Mucosa of stomach (tissue), 1 donor: ENCODE data around the gene MBLAC2.

Experiments
- H3K27me3 ChIP-seq: one replicate; pipeline ENCODE4 v1.7.0; 2013; ENCODE audit warnings: mild to moderate bottlenecking, low read length; ENCODE audit not compliant: control insufficient read depth, insufficient read depth
- H3K36me3 ChIP-seq: one replicate; pipeline ENCODE4 v1.7.0; 2013; ENCODE audit warnings: low read length; ENCODE audit not compliant: control insufficient read depth, insufficient read depth
- H3K4me1 ChIP-seq: one replicate; pipeline ENCODE4 v1.7.0; 2013; ENCODE audit warnings: mild to moderate bottlenecking, low read length; ENCODE audit not compliant: control insufficient read depth, insufficient read depth
- H3K4me3 ChIP-seq: one replicate; pipeline ENCODE4 v1.7.0; 2013; ENCODE audit warnings: low read length
- H3K9ac ChIP-seq: one replicate; pipeline ENCODE4 v1.7.0; 2013; ENCODE audit warnings: mild to moderate bottlenecking, low read length, moderate library complexity
- H3K9me3 ChIP-seq: one replicate; pipeline ENCODE4 v1.7.0; 2013; ENCODE audit warnings: mild to moderate bottlenecking, low read length, moderate library complexity; ENCODE audit not compliant: control insufficient read depth
- donor health status: Pancreatic carcinoma.

Gene MBLAC2

GRCh38 chr5:90440644-90441043 lies 33.9 kb downstream of the MBLAC2 start:
- H3K9ac ChIP-seq, result no peak overlapping the region
- H3K4me1 ChIP-seq, result no peaks in the 10 kb centered on the region
- no peaks in the 10 kb centered on the region for H3K36me3 ChIP-seq
- no peaks in the 10 kb centered on the region for H3K9me3 ChIP-seq
- peaks cover 3% of the 10 kb centered on the region for H3K27me3 ChIP-seq
- H3K4me3 ChIP-seq, result no peak overlapping the region

GRCh38 chr5:90438100-90438499 lies 36.5 kb downstream of the MBLAC2 start:
- H3K4me1 ChIP-seq, result no peaks in the 10 kb centered on the region
- no peak overlapping the region for H3K9ac ChIP-seq
- H3K27me3 ChIP-seq, result peaks cover 3% of the 10 kb centered on the region
- H3K36me3 ChIP-seq, result no peaks in the 10 kb centered on the region
- no peaks in the 10 kb centered on the region for H3K9me3 ChIP-seq
- H3K4me3 ChIP-seq, result no peak overlapping the region

GRCh38 chr5:90437663-90438062 lies 36.9 kb downstream of the MBLAC2 start:
- H3K4me1 ChIP-seq, result no peaks in the 10 kb centered on the region
- H3K4me3 ChIP-seq, result no peak overlapping the region
- peaks cover 3% of the 10 kb centered on the region for H3K27me3 ChIP-seq
- H3K9ac ChIP-seq, result no peak overlapping the region
- H3K36me3 ChIP-seq, result no peaks in the 10 kb centered on the region
- no peaks in the 10 kb centered on the region for H3K9me3 ChIP-seq

- Histone ChIP-seq H3K9me3 (no peaks in the 10 kb centered on the region), H3K4me1 (no peaks in the 10 kb centered on the region), H3K9ac (no peak overlapping the region), H3K27me3 (peaks cover 3% of the 10 kb centered on the region), H3K36me3 (no peaks in the 10 kb centered on the region), H3K4me3 (no peak overlapping the region)
These were observed 40.4 kb downstream of the MBLAC2 start for GRCh38 chr5:90434116-90434714.

GRCh38 chr5:90424245-90424644 lies 50.3 kb downstream of the MBLAC2 start:
- Histone ChIP-seq H3K9ac (no peak overlapping the region), H3K27me3 (no peaks in the 10 kb centered on the region), H3K4me1 (no peaks in the 10 kb centered on the region), H3K4me3 (no peak overlapping the region), H3K36me3 (no peaks in the 10 kb centered on the region), H3K9me3 (no peaks in the 10 kb centered on the region)

GRCh38 chr5:90421136-90421535 lies 53.4 kb downstream of the MBLAC2 start:
- H3K4me1 ChIP-seq, result no peaks in the 10 kb centered on the region
- no peak overlapping the region for H3K4me3 ChIP-seq
- no peaks in the 10 kb centered on the region for H3K36me3 ChIP-seq
- H3K9ac ChIP-seq, result no peak overlapping the region
- H3K9me3 ChIP-seq, result no peaks in the 10 kb centered on the region
- no peaks in the 10 kb centered on the region for H3K27me3 ChIP-seq

- Histone ChIP-seq H3K36me3 (no peaks in the 10 kb centered on the region), H3K4me3 (no peak overlapping the region), H3K27me3 (no peaks in the 10 kb centered on the region), H3K9ac (no peak overlapping the region), H3K4me1 (no peaks in the 10 kb centered on the region), H3K9me3 (no peaks in the 10 kb centered on the region)
These were observed 56.4 kb downstream of the MBLAC2 start for GRCh38 chr5:90418214-90418613.

GRCh38 chr5:90410178-90410762 lies 64.3 kb downstream of the MBLAC2 start:
- no peaks in the 10 kb centered on the region for H3K27me3 ChIP-seq
- H3K9ac ChIP-seq, result peak overlapping the region; percentile 99
- no peaks in the 10 kb centered on the region for H3K36me3 ChIP-seq
- no peaks in the 10 kb centered on the region for H3K4me1 ChIP-seq
- H3K4me3 ChIP-seq, result peak overlapping the region; percentile 93
- no peaks in the 10 kb centered on the region for H3K9me3 ChIP-seq

GRCh38 chr5:90409318-90410177 lies 65.0 kb downstream of the MBLAC2 start, which contains the start of gene CETN3:
CETN3 (minus strand) TSS chr5:90409756; CDS start chr5:90409661, 95 bp downstream.
- H3K9ac ChIP-seq, result peak within 1 kb of the TSS; percentile 99
- no peaks in the 10 kb centered on the region for H3K36me3 ChIP-seq
- H3K4me3 ChIP-seq, result peak within 1 kb of the TSS; percentile 100
- no peaks in the 10 kb centered on the region for H3K9me3 ChIP-seq
- no peaks in the 10 kb centered on the region for H3K27me3 ChIP-seq
- no peaks in the 10 kb centered on the region for H3K4me1 ChIP-seq

GRCh38 chr5:90408571-90409317 lies 65.8 kb downstream of the MBLAC2 start:
- no peaks in the 10 kb centered on the region for H3K27me3 ChIP-seq
- no peaks in the 10 kb centered on the region for H3K4me1 ChIP-seq
- peak overlapping the region; percentile 100 for H3K4me3 ChIP-seq
- peak overlapping the region; percentile 99 for H3K9ac ChIP-seq
- no peaks in the 10 kb centered on the region for H3K36me3 ChIP-seq
- no peaks in the 10 kb centered on the region for H3K9me3 ChIP-seq
